Uterus (tissue), 2 donors: ENCODE measurements around the gene GOLT1A.

Experiments
- POLR2A ChIP-seq, 2 donors: fragments of 450-650 bp; IDR thresholded peaks; one replicate each; pipeline ENCODE4 v1.6.1; 2016; ENCODE audit warnings: antibody characterized with exemption in 2 of 2, mild to moderate bottlenecking in 1 of 2, moderate library complexity in 1 of 2
- TF ChIP-seq, protein P1 (sequence below), 4 experiments: fragments of 200-600 bp in 2 of 4; fragments of 450-650 bp in 2 of 4; sonication (generic) in 2 of 4; IDR thresholded peaks; one replicate each; pipeline ENCODE4 v1.5.1; 2016 to 2019; ENCODE audit warnings: antibody characterized with exemption in 4 of 4, mild to moderate bottlenecking in 2 of 4, moderate library complexity in 1 of 4

DNA sequence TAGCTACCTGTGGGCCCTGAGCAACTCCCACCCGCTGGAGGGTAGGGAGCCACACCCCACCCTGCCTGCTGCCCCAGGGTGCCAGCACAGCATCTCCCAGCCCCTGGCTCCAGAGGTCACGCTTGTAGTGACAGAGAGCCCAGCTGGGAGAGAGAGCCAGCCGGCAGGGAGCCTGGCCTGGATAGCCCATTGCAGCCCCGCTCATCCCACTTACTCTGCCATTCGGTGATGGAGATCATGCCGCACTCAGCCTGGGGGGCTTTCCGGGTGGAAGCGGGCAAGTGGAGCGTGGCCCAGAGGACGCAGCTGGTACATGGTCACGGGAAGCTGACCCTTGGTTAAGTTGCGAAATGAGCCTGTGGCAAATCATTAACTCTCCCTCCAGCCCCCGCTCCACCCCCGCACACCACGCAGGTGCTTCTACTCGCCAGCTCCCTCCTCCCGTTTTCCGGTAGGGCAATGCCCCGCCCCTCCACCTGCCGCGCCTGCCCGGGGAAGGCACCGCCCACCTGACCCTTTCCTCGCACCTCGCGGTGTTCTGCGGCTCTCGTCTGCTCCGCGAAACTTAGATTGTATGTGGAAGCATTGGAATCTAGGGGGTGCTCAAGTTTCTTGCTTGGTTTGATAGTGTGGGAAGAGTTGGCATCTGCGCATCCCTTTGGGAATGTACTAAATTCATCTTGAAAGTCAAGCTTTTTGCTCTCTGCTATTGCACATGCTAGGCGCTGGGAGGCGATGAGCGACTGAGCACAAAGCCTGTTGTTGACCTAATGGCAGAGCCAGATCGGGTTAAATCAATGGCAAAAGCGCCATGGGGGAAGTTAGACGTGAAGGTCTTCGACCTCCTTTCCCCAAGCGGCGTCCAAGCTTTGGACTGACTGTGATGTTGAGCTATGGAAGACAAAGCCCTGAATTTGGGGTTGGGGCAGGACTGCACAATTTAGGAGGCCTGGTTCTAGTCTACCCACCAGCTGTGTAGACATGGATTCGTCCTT lies at the start of gene GOLT1A:
- TF ChIP-seq, protein P1, sequence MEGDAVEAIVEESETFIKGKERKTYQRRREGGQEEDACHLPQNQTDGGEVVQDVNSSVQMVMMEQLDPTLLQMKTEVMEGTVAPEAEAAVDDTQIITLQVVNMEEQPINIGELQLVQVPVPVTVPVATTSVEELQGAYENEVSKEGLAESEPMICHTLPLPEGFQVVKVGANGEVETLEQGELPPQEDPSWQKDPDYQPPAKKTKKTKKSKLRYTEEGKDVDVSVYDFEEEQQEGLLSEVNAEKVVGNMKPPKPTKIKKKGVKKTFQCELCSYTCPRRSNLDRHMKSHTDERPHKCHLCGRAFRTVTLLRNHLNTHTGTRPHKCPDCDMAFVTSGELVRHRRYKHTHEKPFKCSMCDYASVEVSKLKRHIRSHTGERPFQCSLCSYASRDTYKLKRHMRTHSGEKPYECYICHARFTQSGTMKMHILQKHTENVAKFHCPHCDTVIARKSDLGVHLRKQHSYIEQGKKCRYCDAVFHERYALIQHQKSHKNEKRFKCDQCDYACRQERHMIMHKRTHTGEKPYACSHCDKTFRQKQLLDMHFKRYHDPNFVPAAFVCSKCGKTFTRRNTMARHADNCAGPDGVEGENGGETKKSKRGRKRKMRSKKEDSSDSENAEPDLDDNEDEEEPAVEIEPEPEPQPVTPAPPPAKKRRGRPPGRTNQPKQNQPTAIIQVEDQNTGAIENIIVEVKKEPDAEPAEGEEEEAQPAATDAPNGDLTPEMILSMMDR (IDR thresholded peaks at IDR 0.05), result peak; percentile 50 to 73 (median 60)
- no peak for TF ChIP-seq POLR2A (IDR thresholded peaks at IDR 0.05)
